SK-N-SH (cell line): Measurements from ENCODE around the gene NOTCH3. TPM values are rescaled to one million over a fixed set of nuclear protein-coding genes. Genes with fewer than 3 reads are reported as not detected.

ENCODE experiments used
- CTCF ChIA-PET: fragments of 300-600, 350-600 bp; formaldehyde crosslinking; extraction: SDS; loops from one replicate; lab custom pipeline; 2021; lab: Yijun Ruan, JAX
- POLR2A ChIA-PET: fragments of 350-600 bp; sonication (Branson Sonifier 250); formaldehyde crosslinking; extraction: SDS; loops from one replicate; lab custom pipeline; 2020; ENCODE audit warnings: antibody characterized with exemption, inconsistent platforms; lab: Yijun Ruan, JAX
- DNase-seq: peaks from one replicate; pipeline ENCODE4 v3.0.0; 2012
- H2AFZ ChIP-seq: fragments of 200-600 bp; sonication (generic); 2 replicates; pipeline ENCODE4 v1.8.1; 2016; ENCODE audit warnings: antibody characterized with exemption, mild to moderate bottlenecking, low read depth
- H3F3A ChIP-seq: fragments of 200-600 bp; sonication (generic); replicated peaks from 2 replicates; pipeline ENCODE3; 2016; ENCODE audit warnings: antibody characterized with exemption, mild to moderate bottlenecking; ENCODE audit not compliant: insufficient read depth
- H3K27ac ChIP-seq, 2 experiments: fragments of 200-500 bp in 1 of 2; fragments of 200-600 bp in 1 of 2; sonication (Bioruptor generic) in 1 of 2; sonication (generic), shearing (Covaris generic) in 1 of 2; 2 replicates each; pipeline versions ENCODE4 v1.5.1 to v1.6.1; 2014 to 2016; ENCODE audit warnings: low read depth in 2 of 2, inconsistent platforms in 1 of 2, low read length in 1 of 2, mild to moderate bottlenecking in 1 of 2, mixed read lengths in 1 of 2
- H3K27me3 ChIP-seq: fragments of 200-600 bp; sonication (generic), shearing (Covaris generic); 2 replicates; pipeline ENCODE4 v1.6.1; 2016; ENCODE audit warnings: mixed run types; ENCODE audit not compliant: insufficient read depth
- H3K36me3 ChIP-seq, 2 experiments: fragments of 200-500 bp in 1 of 2; fragments of 200-600 bp in 1 of 2; sonication (Bioruptor generic) in 1 of 2; sonication (generic) in 1 of 2; replicated peaks in 1 of 2; 2 replicates each; pipeline versions ENCODE3 to v1.5.1; 2014 to 2016; ENCODE audit warnings: low read length in 1 of 2, mild to moderate bottlenecking in 1 of 2; ENCODE audit not compliant: insufficient read depth in 2 of 2, control insufficient read depth in 1 of 2
- H3K4me1 ChIP-seq, 2 experiments: fragments of 200-500 bp in 1 of 2; fragments of 200-600 bp in 1 of 2; sonication (Bioruptor generic) in 1 of 2; sonication (generic), shearing (Covaris generic) in 1 of 2; 2 replicates each; pipeline versions ENCODE4 v1.5.1 to v1.6.1; 2014 to 2016; ENCODE audit warnings: low read depth in 1 of 2, low read length in 1 of 2, mixed run types in 1 of 2; ENCODE audit not compliant: insufficient read depth in 2 of 2, control insufficient read depth in 1 of 2
- H3K4me2 ChIP-seq: fragments of 200-600 bp; sonication (generic), shearing (Covaris generic); 2 replicates; pipeline ENCODE4 v1.6.1; 2017; ENCODE audit warnings: mixed run types
- H3K4me3 ChIP-seq, 2 experiments: fragments of 200-500 bp in 1 of 2; fragments of 200-600 bp in 1 of 2; sonication (Bioruptor generic) in 1 of 2; sonication (generic), shearing (Covaris generic) in 1 of 2; 2 replicates each; pipeline versions ENCODE4 v1.5.1 to v1.8.1; 2014 to 2016; ENCODE audit warnings: low read depth in 2 of 2, inconsistent platforms in 1 of 2, low read length in 1 of 2, mild to moderate bottlenecking in 1 of 2, mixed read lengths in 1 of 2, moderate library complexity in 1 of 2
- H3K79me2 ChIP-seq: fragments of 200-600 bp; sonication (generic); 2 replicates; pipeline ENCODE4 v1.8.1; 2017; ENCODE audit warnings: mild to moderate bottlenecking; ENCODE audit not compliant: insufficient read depth
- H3K9ac ChIP-seq: fragments of 200-600 bp; sonication (generic); 2 replicates; pipeline ENCODE4 v1.6.1; 2017; ENCODE audit warnings: mixed run types
- H3K9me2 ChIP-seq: fragments of 200-600 bp; sonication (generic); 2 replicates; pipeline ENCODE4 v1.6.1; 2017; ENCODE audit warnings: mixed run types
- H3K9me3 ChIP-seq: fragments of 200-600 bp; sonication (generic); 2 replicates; pipeline ENCODE4 v1.6.1; 2017; ENCODE audit warnings: mixed run types, mild to moderate bottlenecking, moderate library complexity
- H4K20me1 ChIP-seq: fragments of 200-600 bp; sonication (generic); 2 replicates; pipeline ENCODE4 v1.6.1; 2017; ENCODE audit warnings: mild to moderate bottlenecking, mixed run types; ENCODE audit not compliant: insufficient read depth
- CHD2 ChIP-seq: fragments of 150-350 bp; IDR thresholded peaks from 2 replicates; pipeline ENCODE4 v1.6.1; 2018; ENCODE audit warnings: low read length; ENCODE audit not compliant: partially characterized antibody
- ELF1 ChIP-seq: IDR thresholded peaks from 2 replicates; pipeline ENCODE4 v1.4.0; 2012
- EZH2phosphoT487 ChIP-seq: fragments of 200-600 bp; sonication (generic); IDR thresholded peaks from 2 replicates; pipeline ENCODE4 v1.6.1; 2017; ENCODE audit warnings: low read depth, mixed run types, mild to moderate bottlenecking, antibody characterized with exemption, moderate library complexity, borderline replicate concordance
- FOXJ3 ChIP-seq: sonication (generic); formaldehyde crosslinking; IDR thresholded peaks from 2 replicates; pipeline ENCODE4 v1.5.1; 2020; ENCODE audit warnings: mild to moderate bottlenecking, missing genetic modification reagents
- JUND ChIP-seq: IDR thresholded peaks from 2 replicates; pipeline ENCODE4 v1.4.0; 2012
- MXI1 ChIP-seq: IDR thresholded peaks from 2 replicates; pipeline ENCODE4 v1.6.1; 2012; ENCODE audit warnings: mild to moderate bottlenecking, low read depth, low read length, improper control_type of control experiment
- NFIC ChIP-seq: IDR thresholded peaks from 2 replicates; pipeline ENCODE4 v1.4.0; 2012; ENCODE audit warnings: borderline replicate concordance
- POLR2AphosphoS5 ChIP-seq: IDR thresholded peaks from 2 replicates; pipeline ENCODE4 v1.6.1; 2012; ENCODE audit warnings: low read depth, low read length
- RAD21 ChIP-seq: IDR thresholded peaks from 2 replicates; pipeline ENCODE4 v1.6.1; 2012; ENCODE audit warnings: mild to moderate bottlenecking, low read length
- RFX5 ChIP-seq: IDR thresholded peaks from 2 replicates; pipeline ENCODE4 v1.6.1; 2012; ENCODE audit warnings: mild to moderate bottlenecking, improper control_type of control experiment, low read length
- RXRA ChIP-seq: IDR thresholded peaks from 2 replicates; pipeline ENCODE4 v1.4.0; 2012; ENCODE audit warnings: low read depth, mild to moderate bottlenecking, borderline replicate concordance
- SIN3A ChIP-seq: IDR thresholded peaks from 2 replicates; pipeline ENCODE4 v1.6.1; 2012; ENCODE audit warnings: low read depth, mild to moderate bottlenecking, low read length, moderate library complexity, borderline replicate concordance
- SMC3 ChIP-seq: IDR thresholded peaks from 2 replicates; pipeline ENCODE4 v1.6.1; 2012; ENCODE audit warnings: low read depth, low read length, improper control_type of control experiment
- TAF1 ChIP-seq: IDR thresholded peaks from 2 replicates; pipeline ENCODE4 v1.6.1; 2012; ENCODE audit warnings: low read depth, mild to moderate bottlenecking, low read length, moderate library complexity, borderline replicate concordance
- TCF12 ChIP-seq: IDR thresholded peaks from 2 replicates; pipeline ENCODE4 v1.4.0; 2012
- YY1 ChIP-seq: IDR thresholded peaks from 2 replicates; pipeline ENCODE4 v1.4.0; 2012; ENCODE audit warnings: low read depth, mild to moderate bottlenecking
- WGBS: methylation state at CpG from one replicate; pipeline ENCODE4 v1.1.6; 2017; ENCODE audit warnings: low lambda C conversion rate; 5-methylcytosine and 5-hydroxymethylcytosine counted together
- polyA plus RNA-seq, 3 experiments: library from polyadenylated mRNA; depleted of rRNA; stranded (reverse); fragments of >200 nt; gene quantifications; 2 replicates each; pipeline ENCODE4 v1.2.3, GENCODE V29; 2012
- TF ChIP-seq, protein P1 (sequence below): IDR thresholded peaks from 2 replicates; pipeline ENCODE4 v1.4.0; 2012; ENCODE audit warnings: low read depth, borderline replicate concordance
- TF ChIP-seq, protein P2 (sequence below): IDR thresholded peaks from 2 replicates; pipeline ENCODE4 v1.4.0; 2012; ENCODE audit warnings: low read depth, borderline replicate concordance
- TF ChIP-seq, protein P3 (sequence below): fragments of 150-350 bp; IDR thresholded peaks from 2 replicates; pipeline ENCODE4 v1.6.1; 2017; ENCODE audit warnings: antibody characterized with exemption, low read length, low read depth, borderline replicate concordance
- TF ChIP-seq, protein P4 (sequence below): fragments of 200-600 bp; sonication (generic); IDR thresholded peaks from 2 replicates; pipeline ENCODE4 v1.6.1; 2017; ENCODE audit warnings: antibody characterized with exemption, mild to moderate bottlenecking, moderate library complexity

The NOTCH3 gene
- polyA plus RNA-seq, 1 of the 3 experiments (the other 2 are of a cell fraction) = 7.0 TPM

DNA sequence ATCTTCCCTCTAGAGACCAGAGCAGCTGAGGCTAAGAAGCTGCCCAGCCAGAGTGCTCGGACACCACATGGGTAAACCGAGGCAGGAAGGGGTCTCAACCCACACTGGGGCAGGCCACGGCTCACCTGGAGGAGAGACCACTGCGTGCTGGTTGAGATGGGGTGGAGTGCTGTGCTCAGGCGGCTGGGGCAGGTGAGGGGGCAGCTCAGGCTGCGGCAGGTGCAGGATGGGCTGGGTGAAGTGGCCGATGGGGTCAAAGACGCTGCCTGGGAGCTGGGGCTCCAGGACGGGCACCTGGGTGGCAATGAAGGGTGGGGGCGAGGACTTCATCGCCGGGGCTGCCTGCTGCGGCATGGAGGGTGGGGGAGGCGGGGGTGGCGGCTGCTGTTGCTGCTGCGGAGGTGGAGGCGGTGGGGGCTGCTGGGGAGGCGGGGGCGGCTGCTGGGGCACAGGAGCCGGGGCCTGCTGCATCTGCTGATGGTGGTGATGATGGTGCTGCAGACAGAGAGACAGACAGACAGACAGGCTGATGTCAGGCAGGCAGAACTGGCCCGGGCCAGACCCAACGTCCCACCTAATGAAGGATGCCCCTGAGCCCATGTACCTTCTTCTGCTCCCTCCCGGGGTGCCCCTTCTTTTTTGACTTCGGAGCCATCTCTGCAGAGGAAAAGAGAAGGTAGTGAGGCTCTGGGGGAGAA, 43.5 kb upstream of the NOTCH3 start:
- Histone ChIP-seq H3K79me2 (peaks cover 48% of the 10 kb centered on the region), H4K20me1 (peaks cover 48% of the 10 kb centered on the region), H3K36me3 (peaks cover 21 to 81% of the 10 kb centered on the region in 2 experiments), H3K9me3 (no peaks in the 10 kb centered on the region), H3K9me2 (no peaks in the 10 kb centered on the region), H3K27me3 (no peaks in the 10 kb centered on the region), H3F3A (peaks cover 5% of the 10 kb centered on the region), H3K4me1 (peaks cover 7 to 9% of the 10 kb centered on the region in 2 experiments; a peak in 2 of 4 replicates), H2AFZ (no peak overlapping the region), H3K4me3 (no peak overlapping the region), H3K27ac (no peak overlapping the region), H3K4me2 (no peak overlapping the region), H3K9ac (no peak overlapping the region)
- TF ChIP-seq JUND (no peak), RFX5 (no peak), NFIC (no peak), MXI1 (no peak), RXRA (no peak), ELF1 (no peak), YY1 (no peak), FOXJ3 (CRISPR knock-in tag) (no peak), SMC3 (no peak), TAF1 (no peak), SIN3A (no peak), TCF12 (no peak), CHD2 (no peak)
- TF ChIP-seq, protein P1, sequence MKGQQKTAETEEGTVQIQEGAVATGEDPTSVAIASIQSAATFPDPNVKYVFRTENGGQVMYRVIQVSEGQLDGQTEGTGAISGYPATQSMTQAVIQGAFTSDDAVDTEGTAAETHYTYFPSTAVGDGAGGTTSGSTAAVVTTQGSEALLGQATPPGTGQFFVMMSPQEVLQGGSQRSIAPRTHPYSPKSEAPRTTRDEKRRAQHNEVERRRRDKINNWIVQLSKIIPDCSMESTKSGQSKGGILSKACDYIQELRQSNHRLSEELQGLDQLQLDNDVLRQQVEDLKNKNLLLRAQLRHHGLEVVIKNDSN = no peak
- TF ChIP-seq, protein P2, sequence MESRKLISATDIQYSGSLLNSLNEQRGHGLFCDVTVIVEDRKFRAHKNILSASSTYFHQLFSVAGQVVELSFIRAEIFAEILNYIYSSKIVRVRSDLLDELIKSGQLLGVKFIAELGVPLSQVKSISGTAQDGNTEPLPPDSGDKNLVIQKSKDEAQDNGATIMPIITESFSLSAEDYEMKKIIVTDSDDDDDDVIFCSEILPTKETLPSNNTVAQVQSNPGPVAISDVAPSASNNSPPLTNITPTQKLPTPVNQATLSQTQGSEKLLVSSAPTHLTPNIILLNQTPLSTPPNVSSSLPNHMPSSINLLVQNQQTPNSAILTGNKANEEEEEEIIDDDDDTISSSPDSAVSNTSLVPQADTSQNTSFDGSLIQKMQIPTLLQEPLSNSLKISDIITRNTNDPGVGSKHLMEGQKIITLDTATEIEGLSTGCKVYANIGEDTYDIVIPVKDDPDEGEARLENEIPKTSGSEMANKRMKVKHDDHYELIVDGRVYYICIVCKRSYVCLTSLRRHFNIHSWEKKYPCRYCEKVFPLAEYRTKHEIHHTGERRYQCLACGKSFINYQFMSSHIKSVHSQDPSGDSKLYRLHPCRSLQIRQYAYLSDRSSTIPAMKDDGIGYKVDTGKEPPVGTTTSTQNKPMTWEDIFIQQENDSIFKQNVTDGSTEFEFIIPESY = no peak
- ChIA-PET POLR2A (no interaction called here), CTCF (interaction anchor here (0.6 to 1.4 kb wide), 2 partner anchors 16 to 66 kb away, joined by 3 to 4 read pairs; no protein-coding TSS in a partner anchor)
- WGBS = 95% methylated on average over 14 of the region's 24 CpGs
- no peak for DNase-seq

DNA sequence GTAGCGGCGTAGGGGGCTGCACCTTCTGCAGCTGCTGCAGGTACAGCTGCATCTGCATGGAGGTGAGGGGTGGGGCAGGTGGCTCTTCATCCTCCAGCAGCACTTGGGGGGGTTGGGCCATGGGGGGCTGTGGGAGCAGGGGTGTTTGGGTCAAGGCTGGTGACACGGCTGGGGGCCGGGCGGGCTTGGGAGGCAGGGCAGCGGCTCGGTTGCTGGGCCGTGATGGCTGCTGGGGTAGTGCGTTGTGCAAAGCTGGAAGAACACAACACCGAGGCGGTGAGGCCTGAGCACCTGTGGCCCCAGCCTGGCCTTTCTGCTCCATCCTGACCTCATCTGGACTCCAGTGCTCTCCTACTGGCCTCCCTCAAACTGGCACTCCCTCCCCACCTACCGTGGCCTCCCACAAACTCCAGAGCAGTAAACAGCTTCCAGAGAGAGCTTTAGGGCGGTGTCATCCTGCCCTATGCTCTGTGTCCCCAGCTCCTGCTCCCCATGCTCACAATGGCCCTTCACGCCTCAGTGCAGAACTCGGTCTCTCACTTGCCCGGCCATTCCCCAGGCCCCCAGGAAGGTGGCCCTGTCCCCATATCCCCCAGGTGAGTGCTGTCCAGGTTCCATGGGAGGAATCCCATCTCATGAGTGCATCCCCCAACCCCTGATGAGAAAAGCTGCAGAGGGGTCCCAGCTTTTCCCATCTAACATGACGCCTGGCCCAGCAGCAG, 42.6 kb upstream of the NOTCH3 start:
- peaks cover 39% of the 10 kb centered on the region for H4K20me1 ChIP-seq

More for the DNA sequence above, 42.6 kb upstream of the NOTCH3 start:
- Histone ChIP-seq H3K4me1 (peaks cover 3 to 4% of the 10 kb centered on the region in 2 experiments; a peak in 2 of 4 replicates), H3K36me3 (peaks cover 21 to 85% of the 10 kb centered on the region in 2 experiments), H3K27me3 (no peaks in the 10 kb centered on the region), H3K9me2 (no peaks in the 10 kb centered on the region), H3K4me3 (no peak overlapping the region), H3K4me2 (no peak overlapping the region), H3F3A (no peaks in the 10 kb centered on the region), H2AFZ (no peak overlapping the region), H3K9ac (no peak overlapping the region), H3K27ac (no peak overlapping the region), H3K79me2 (peaks cover 40% of the 10 kb centered on the region), H3K9me3 (no peaks in the 10 kb centered on the region)
- DNase-seq = no peak
- no peak for TF ChIP-seq CHD2
- TF ChIP-seq, protein P3, sequence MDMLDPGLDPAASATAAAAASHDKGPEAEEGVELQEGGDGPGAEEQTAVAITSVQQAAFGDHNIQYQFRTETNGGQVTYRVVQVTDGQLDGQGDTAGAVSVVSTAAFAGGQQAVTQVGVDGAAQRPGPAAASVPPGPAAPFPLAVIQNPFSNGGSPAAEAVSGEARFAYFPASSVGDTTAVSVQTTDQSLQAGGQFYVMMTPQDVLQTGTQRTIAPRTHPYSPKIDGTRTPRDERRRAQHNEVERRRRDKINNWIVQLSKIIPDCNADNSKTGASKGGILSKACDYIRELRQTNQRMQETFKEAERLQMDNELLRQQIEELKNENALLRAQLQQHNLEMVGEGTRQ = no peak
- TF ChIP-seq POLR2AphosphoS5 = no peak
- TF ChIP-seq, protein P4, sequence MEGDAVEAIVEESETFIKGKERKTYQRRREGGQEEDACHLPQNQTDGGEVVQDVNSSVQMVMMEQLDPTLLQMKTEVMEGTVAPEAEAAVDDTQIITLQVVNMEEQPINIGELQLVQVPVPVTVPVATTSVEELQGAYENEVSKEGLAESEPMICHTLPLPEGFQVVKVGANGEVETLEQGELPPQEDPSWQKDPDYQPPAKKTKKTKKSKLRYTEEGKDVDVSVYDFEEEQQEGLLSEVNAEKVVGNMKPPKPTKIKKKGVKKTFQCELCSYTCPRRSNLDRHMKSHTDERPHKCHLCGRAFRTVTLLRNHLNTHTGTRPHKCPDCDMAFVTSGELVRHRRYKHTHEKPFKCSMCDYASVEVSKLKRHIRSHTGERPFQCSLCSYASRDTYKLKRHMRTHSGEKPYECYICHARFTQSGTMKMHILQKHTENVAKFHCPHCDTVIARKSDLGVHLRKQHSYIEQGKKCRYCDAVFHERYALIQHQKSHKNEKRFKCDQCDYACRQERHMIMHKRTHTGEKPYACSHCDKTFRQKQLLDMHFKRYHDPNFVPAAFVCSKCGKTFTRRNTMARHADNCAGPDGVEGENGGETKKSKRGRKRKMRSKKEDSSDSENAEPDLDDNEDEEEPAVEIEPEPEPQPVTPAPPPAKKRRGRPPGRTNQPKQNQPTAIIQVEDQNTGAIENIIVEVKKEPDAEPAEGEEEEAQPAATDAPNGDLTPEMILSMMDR = no peak
- no peak for TF ChIP-seq RAD21
- no peak for TF ChIP-seq JUND
- TF ChIP-seq FOXJ3 (CRISPR knock-in tag) = no peak
- no peak for TF ChIP-seq EZH2phosphoT487
- no peak for TF ChIP-seq TCF12
- ChIA-PET POLR2A (no interaction called here), CTCF (interaction anchor here (1.2 to 1.4 kb wide), 2 partner anchors 9 to 66 kb away, joined by 4 read pairs; no protein-coding TSS in a partner anchor)
- WGBS = 92% methylated on average over 11 of the region's 17 CpGs
